ENCODE data around the gene KCTD15. TPM values are rescaled to one million over a fixed set of nuclear protein-coding genes. Genes with fewer than 3 reads are reported as not detected.

KCTD15 gene
- total RNA-seq, 4 donors from 2014 or later, result 23.8 to 149 (median 51.8) TPM

- Histone ChIP-seq H3K4me3 (no peak overlapping the region), H3K9me3 (no peaks in the 10 kb centered on the region), H3K36me3 (no peaks in the 10 kb centered on the region), H3K27me3 (no peaks in the 10 kb centered on the region), H3K4me1 (no peaks in the 10 kb centered on the region), H3K27ac (no peak overlapping the region)
- TF ChIP-seq CTCF (IDR thresholded peaks at IDR 0.05), result no peak
- no peak for TF ChIP-seq POLR2A (IDR thresholded peaks at IDR 0.05)
- no peak for DNase-seq
- intact Hi-C loops (cut with DNase I; ENCODE audit: low total_unique reads), result no loop called here
Observed at GRCh38 chr19:33828266-33829075, 31.8 kb downstream of the KCTD15 start.

GRCh38 chr19:33830264-33830663 is 33.6 kb downstream of the KCTD15 start:
- Histone ChIP-seq H3K27me3 (no peaks in the 10 kb centered on the region), H3K27ac (no peak overlapping the region), H3K4me1 (no peaks in the 10 kb centered on the region), H3K9me3 (no peaks in the 10 kb centered on the region), H3K4me3 (no peak overlapping the region), H3K36me3 (no peaks in the 10 kb centered on the region)
- TF ChIP-seq CTCF (IDR thresholded peaks at IDR 0.05), result no peak
- TF ChIP-seq POLR2A (IDR thresholded peaks at IDR 0.05), result no peak
- DNase-seq, result no peak
- intact Hi-C loops (cut with DNase I; ENCODE audit: low total_unique reads), result no loop called here

GRCh38 chr19:33831825-33832224 is 35.2 kb downstream of the KCTD15 start:
- no peak for DNase-seq
- Histone ChIP-seq H3K27ac (no peak overlapping the region), H3K27me3 (no peaks in the 10 kb centered on the region), H3K4me3 (no peak overlapping the region), H3K4me1 (no peaks in the 10 kb centered on the region), H3K9me3 (no peaks in the 10 kb centered on the region), H3K36me3 (no peaks in the 10 kb centered on the region)
- intact Hi-C loops (cut with DNase I; ENCODE audit: low total_unique reads), result no loop called here
- TF ChIP-seq CTCF (IDR thresholded peaks at IDR 0.05), result no peak
- TF ChIP-seq POLR2A (IDR thresholded peaks at IDR 0.05), result no peak

GRCh38 chr19:33832633-33833032 is 36.0 kb downstream of the KCTD15 start:
- Histone ChIP-seq H3K36me3 (no peaks in the 10 kb centered on the region), H3K4me1 (no peaks in the 10 kb centered on the region), H3K9me3 (no peaks in the 10 kb centered on the region), H3K4me3 (no peak overlapping the region), H3K27me3 (no peaks in the 10 kb centered on the region), H3K27ac (no peak overlapping the region)
- intact Hi-C loops (cut with DNase I; ENCODE audit: low total_unique reads), result no loop called here
- no peak for DNase-seq
- TF ChIP-seq POLR2A (IDR thresholded peaks at IDR 0.05) (no peak), CTCF (IDR thresholded peaks at IDR 0.05) (no peak)

- no peak for DNase-seq
- TF ChIP-seq CTCF (IDR thresholded peaks at IDR 0.05) (no peak), POLR2A (IDR thresholded peaks at IDR 0.05) (no peak)
Observed at GRCh38 chr19:33840382-33840781, 43.7 kb downstream of the KCTD15 start.

More at GRCh38 chr19:33840382-33840781, 43.7 kb downstream of the KCTD15 start:
- H3K36me3 ChIP-seq, result no peaks in the 10 kb centered on the region
- H3K27me3 ChIP-seq, result no peaks in the 10 kb centered on the region
- no peaks in the 10 kb centered on the region for H3K4me1 ChIP-seq
- no peak overlapping the region for H3K27ac ChIP-seq
- H3K9me3 ChIP-seq, result no peaks in the 10 kb centered on the region
- no peak overlapping the region for H3K4me3 ChIP-seq
- intact Hi-C loops (cut with DNase I; ENCODE audit: low total_unique reads), result no loop called here
